HG03108 (cell line): Measurements from ENCODE around the gene BRSK2.

Experiments
- ATAC-seq: cut with Tn5 transposase; IDR thresholded peaks from one replicate; pipeline ENCODE4 v1.9.1; 2021; ENCODE audit warnings: moderate library complexity; ENCODE audit not compliant: unreplicated experiment

BRSK2 gene

GRCh38 chr11:1448882-1449281 lies 59.1 kb downstream of the BRSK2 start:
- no peak for ATAC-seq

- ATAC-seq = no peak
Measured at GRCh38 chr11:1449490-1450243, 59.9 kb downstream of the BRSK2 start.

- no peak for ATAC-seq
Measured at GRCh38 chr11:1450344-1450875, 60.7 kb downstream of the BRSK2 start.

GRCh38 chr11:1450949-1451710 lies 61.4 kb downstream of the BRSK2 start:
- ATAC-seq = no peak

- no peak for ATAC-seq
Measured at GRCh38 chr11:1451781-1452470, 62.2 kb downstream of the BRSK2 start.

- no peak for ATAC-seq
Measured at GRCh38 chr11:1452744-1453143, 63.0 kb downstream of the BRSK2 start.

GRCh38 chr11:1453611-1454034 lies 63.9 kb downstream of the BRSK2 start:
- peak; percentile 53 for ATAC-seq

- ATAC-seq = no peak
Measured at GRCh38 chr11:1454576-1454975, 64.8 kb downstream of the BRSK2 start.

- no peak for ATAC-seq
Measured at GRCh38 chr11:1455032-1455762, 65.5 kb downstream of the BRSK2 start.

- no peak for ATAC-seq
Measured at GRCh38 chr11:1455763-1456060, 66.0 kb downstream of the BRSK2 start.

- ATAC-seq = no peak
Measured at GRCh38 chr11:1456176-1456575, 66.4 kb downstream of the BRSK2 start.

GRCh38 chr11:1456596-1457325 lies 67.0 kb downstream of the BRSK2 start:
- no peak for ATAC-seq

GRCh38 chr11:1457326-1457680 lies 67.6 kb downstream of the BRSK2 start:
- ATAC-seq = no peak

- ATAC-seq = no peak
Measured at GRCh38 chr11:1457856-1458255, 68.1 kb downstream of the BRSK2 start.

- ATAC-seq = no peak
Measured at GRCh38 chr11:1458340-1459218, 68.8 kb downstream of the BRSK2 start.

- ATAC-seq = no peak
Measured at GRCh38 chr11:1459219-1459575, 69.5 kb downstream of the BRSK2 start.

GRCh38 chr11:1459764-1460395 lies 70.1 kb downstream of the BRSK2 start:
- no peak for ATAC-seq

- ATAC-seq = no peak
Measured at GRCh38 chr11:1460396-1460985, 70.8 kb downstream of the BRSK2 start.
